ENCODE measurements around the gene LOXHD1. TPM values are rescaled to one million over a fixed set of nuclear protein-coding genes. Genes with fewer than 3 reads are reported as not detected.

Gene LOXHD1
- total RNA-seq, 4 donors from 2014 or later: 0.62 TPM; not detected in 3

GRCh38 chr18:46470714-46471113, 186.3 kb downstream of the LOXHD1 start:
- H3K27ac ChIP-seq: no peak overlapping the region
- no peaks in the 10 kb centered on the region for H3K36me3 ChIP-seq
- no peak for TF ChIP-seq CTCF (IDR thresholded peaks at IDR 0.05)
- no peak for TF ChIP-seq POLR2A (IDR thresholded peaks at IDR 0.05)
- DNase-seq: no peak
- no peaks in the 10 kb centered on the region for H3K27me3 ChIP-seq
- H3K9me3 ChIP-seq: no peaks in the 10 kb centered on the region
- no peaks in the 10 kb centered on the region for H3K4me1 ChIP-seq
- no peak overlapping the region for H3K4me3 ChIP-seq
- intact Hi-C loops (cut with DNase I; ENCODE audit: low total_unique reads): no loop called here

GRCh38 chr18:46469186-46469915, 187.7 kb downstream of the LOXHD1 start:
- Histone ChIP-seq H3K4me3 (no peak overlapping the region), H3K27me3 (no peaks in the 10 kb centered on the region), H3K27ac (no peak overlapping the region), H3K9me3 (no peaks in the 10 kb centered on the region), H3K36me3 (no peaks in the 10 kb centered on the region), H3K4me1 (no peaks in the 10 kb centered on the region)
- intact Hi-C loops (cut with DNase I; ENCODE audit: low total_unique reads): no loop called here
- TF ChIP-seq POLR2A (IDR thresholded peaks at IDR 0.05) (no peak), CTCF (IDR thresholded peaks at IDR 0.05) (no peak)
- no peak for DNase-seq

GRCh38 chr18:46468426-46469180, 188.4 kb downstream of the LOXHD1 start:
- intact Hi-C loops (cut with DNase I; ENCODE audit: low total_unique reads): no loop called here
- TF ChIP-seq POLR2A (IDR thresholded peaks at IDR 0.05) (no peak), CTCF (IDR thresholded peaks at IDR 0.05) (no peak)
- H3K36me3 ChIP-seq: no peaks in the 10 kb centered on the region
- no peaks in the 10 kb centered on the region for H3K9me3 ChIP-seq
- H3K4me1 ChIP-seq: no peaks in the 10 kb centered on the region
- H3K4me3 ChIP-seq: no peak overlapping the region
- no peak for DNase-seq
- H3K27ac ChIP-seq: no peak overlapping the region
- H3K27me3 ChIP-seq: no peaks in the 10 kb centered on the region

GRCh38 chr18:46466234-46467160, 190.5 kb downstream of the LOXHD1 start:
- H3K4me1 ChIP-seq: no peaks in the 10 kb centered on the region
- no peaks in the 10 kb centered on the region for H3K27me3 ChIP-seq
- H3K36me3 ChIP-seq: no peaks in the 10 kb centered on the region
- intact Hi-C loops (cut with DNase I; ENCODE audit: low total_unique reads): no loop called here
- TF ChIP-seq CTCF (IDR thresholded peaks at IDR 0.05): no peak
- no peak for TF ChIP-seq POLR2A (IDR thresholded peaks at IDR 0.05)
- no peak overlapping the region for H3K27ac ChIP-seq
- no peak for DNase-seq
- H3K9me3 ChIP-seq: no peaks in the 10 kb centered on the region
- no peak overlapping the region for H3K4me3 ChIP-seq

Data from uterus (tissue), 4 donors.